ENCODE data around the gene MYO3B.

DNA sequence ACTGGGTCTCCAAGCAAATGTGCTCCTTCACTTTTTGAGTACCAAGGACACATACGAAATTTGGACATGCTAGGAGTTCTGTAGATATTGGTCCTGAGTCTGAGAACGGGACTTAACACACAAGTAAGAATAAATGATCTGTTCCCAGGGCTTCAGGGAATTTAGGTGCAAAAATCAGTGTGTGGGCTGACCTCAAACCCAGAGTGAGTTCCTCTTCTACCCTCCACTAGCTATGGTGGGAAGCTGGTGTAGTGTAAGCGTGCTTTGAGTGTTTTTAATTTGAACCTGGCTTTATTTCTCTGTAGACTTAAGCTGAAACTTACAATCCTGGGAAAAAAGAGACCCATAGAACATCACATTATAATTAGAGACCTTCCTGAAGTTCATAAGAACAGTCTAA lies 50.5 kb downstream of the MYO3B start:
- TF ChIP-seq POLR2A (IDR thresholded peaks at IDR 0.05), result no peak
- TF ChIP-seq, protein P1, sequence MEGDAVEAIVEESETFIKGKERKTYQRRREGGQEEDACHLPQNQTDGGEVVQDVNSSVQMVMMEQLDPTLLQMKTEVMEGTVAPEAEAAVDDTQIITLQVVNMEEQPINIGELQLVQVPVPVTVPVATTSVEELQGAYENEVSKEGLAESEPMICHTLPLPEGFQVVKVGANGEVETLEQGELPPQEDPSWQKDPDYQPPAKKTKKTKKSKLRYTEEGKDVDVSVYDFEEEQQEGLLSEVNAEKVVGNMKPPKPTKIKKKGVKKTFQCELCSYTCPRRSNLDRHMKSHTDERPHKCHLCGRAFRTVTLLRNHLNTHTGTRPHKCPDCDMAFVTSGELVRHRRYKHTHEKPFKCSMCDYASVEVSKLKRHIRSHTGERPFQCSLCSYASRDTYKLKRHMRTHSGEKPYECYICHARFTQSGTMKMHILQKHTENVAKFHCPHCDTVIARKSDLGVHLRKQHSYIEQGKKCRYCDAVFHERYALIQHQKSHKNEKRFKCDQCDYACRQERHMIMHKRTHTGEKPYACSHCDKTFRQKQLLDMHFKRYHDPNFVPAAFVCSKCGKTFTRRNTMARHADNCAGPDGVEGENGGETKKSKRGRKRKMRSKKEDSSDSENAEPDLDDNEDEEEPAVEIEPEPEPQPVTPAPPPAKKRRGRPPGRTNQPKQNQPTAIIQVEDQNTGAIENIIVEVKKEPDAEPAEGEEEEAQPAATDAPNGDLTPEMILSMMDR (IDR thresholded peaks at IDR 0.05), result no peak
